ENCODE measurements around the gene POLR3C. TPM values are rescaled to one million over a fixed set of nuclear protein-coding genes. Genes with fewer than 3 reads are reported as not detected.
"Not testable (repeated sequence)": the region's sequence is repeated elsewhere in the genome, so short reads cannot be mapped to it uniquely, and the experiment has no call there.

The POLR3C gene
- total RNA-seq, 4 donors from 2014 or later = 15.0 to 31.7 (median 21.0) TPM

GRCh38 chr1:145826030-145826429 lies 2.0 kb downstream of the POLR3C start:
- intact Hi-C loops (cut with DNase I) = no loop called here
- peaks cover 16 to 53% (median 35%) of the 10 kb centered on the region in 3 donors for H3K36me3 ChIP-seq
- WGBS, 2 donors = 90 to 93% methylated on average over 2 of the region's 2 CpGs
- no peak overlapping the region for H3K4me3 ChIP-seq
- DNase-seq = no peak
- no peaks in the 10 kb centered on the region for H3K9me3 ChIP-seq
- TF ChIP-seq POLR2A (IDR thresholded peaks at IDR 0.05) (no peak), CTCF (IDR thresholded peaks at IDR 0.05) (no peak)
- no peaks in the 10 kb centered on the region for H3K27me3 ChIP-seq
- no peak overlapping the region for H3K27ac ChIP-seq
- H3K4me1 ChIP-seq = peaks cover 0 to 27% (median 11%) of the 10 kb centered on the region in 3 donors

GRCh38 chr1:145827966-145828365 lies 4.0 kb downstream of the POLR3C start:
- H3K4me3 ChIP-seq = no peak overlapping the region
- no peaks in the 10 kb centered on the region for H3K27me3 ChIP-seq
- H3K9me3 ChIP-seq = no peaks in the 10 kb centered on the region
- no peak overlapping the region for H3K27ac ChIP-seq
- no peak for TF ChIP-seq POLR2A (IDR thresholded peaks at IDR 0.05)
- no peak for TF ChIP-seq CTCF (IDR thresholded peaks at IDR 0.05)
- H3K36me3 ChIP-seq = peaks cover 16 to 72% (median 36%) of the 10 kb centered on the region in 3 donors
- DNase-seq = no peak
- intact Hi-C loops (cut with DNase I) = no loop called here
- H3K4me1 ChIP-seq = peaks cover 0 to 24% (median 11%) of the 10 kb centered on the region in 3 donors

- no peak overlapping the region for H3K4me3 ChIP-seq
Measured at GRCh38 chr1:145828367-145829026, 4.5 kb downstream of the POLR3C start.

GRCh38 chr1:145830810-145831209 lies 6.8 kb downstream of the POLR3C start:
- not testable (repeated sequence) for H3K4me1 ChIP-seq
- H3K36me3 ChIP-seq = peaks cover 16 to 100% (median 56%) of the 10 kb centered on the region in 3 donors

More at GRCh38 chr1:145828367-145829026, 4.5 kb downstream of the POLR3C start:
- TF ChIP-seq POLR2A (IDR thresholded peaks at IDR 0.05) = no peak
- TF ChIP-seq CTCF (IDR thresholded peaks at IDR 0.05) = no peak
- H3K4me1 ChIP-seq = peaks cover 0 to 24% (median 11%) of the 10 kb centered on the region in 3 donors
- H3K36me3 ChIP-seq = peaks cover 16 to 77% (median 41%) of the 10 kb centered on the region in 3 donors
- no peak overlapping the region for H3K27ac ChIP-seq
- intact Hi-C loops (cut with DNase I) = no loop called here
- no peaks in the 10 kb centered on the region for H3K9me3 ChIP-seq
- DNase-seq = no peak
- H3K27me3 ChIP-seq = no peaks in the 10 kb centered on the region

GRCh38 chr1:145837656-145838055 lies 13.7 kb downstream of the POLR3C start:
- WGBS, 2 donors = 94 to 100% methylated on average over 1 of the region's 1 CpG
- TF ChIP-seq POLR2A (IDR thresholded peaks at IDR 0.05) = no peak
- TF ChIP-seq CTCF (IDR thresholded peaks at IDR 0.05) = no peak
- intact Hi-C loops (cut with DNase I) = no loop called here

More at GRCh38 chr1:145830810-145831209, 6.8 kb downstream of the POLR3C start:
- intact Hi-C loops (cut with DNase I); H3K4me3 ChIP-seq; H3K27me3 ChIP-seq; H3K27ac ChIP-seq; DNase-seq; H3K9me3 ChIP-seq: not testable (repeated sequence)
- 100% methylated on average over 2 of the region's 2 CpGs for WGBS, 2 donors

More at GRCh38 chr1:145837656-145838055, 13.7 kb downstream of the POLR3C start:
- H3K27ac ChIP-seq = no peak overlapping the region
- no peaks in the 10 kb centered on the region for H3K4me1 ChIP-seq
- H3K36me3 ChIP-seq = peaks cover 31 to 100% (median 66%) of the 10 kb centered on the region in 3 donors
- H3K9me3 ChIP-seq = no peaks in the 10 kb centered on the region
- DNase-seq = no peak
- H3K27me3 ChIP-seq = no peaks in the 10 kb centered on the region
- H3K4me3 ChIP-seq = no peak overlapping the region

Data from esophagus squamous epithelium (tissue), 5 donors.